HK-2 (cell line): ENCODE results near the gene IAPP.
"Not testable (repeated sequence)": the region's sequence is repeated elsewhere in the genome, so short reads cannot be mapped to it uniquely, and the experiment has no call there.

Source experiments
- DNase-seq: peaks from one replicate; pipeline ENCODE4 v3.0.0-alpha.2; 2018; ENCODE audit not compliant: unreplicated experiment

Gene IAPP

GRCh38 chr12:21379218-21379617 is 6.5 kb downstream of the IAPP start:
- no peak for DNase-seq

DNA sequence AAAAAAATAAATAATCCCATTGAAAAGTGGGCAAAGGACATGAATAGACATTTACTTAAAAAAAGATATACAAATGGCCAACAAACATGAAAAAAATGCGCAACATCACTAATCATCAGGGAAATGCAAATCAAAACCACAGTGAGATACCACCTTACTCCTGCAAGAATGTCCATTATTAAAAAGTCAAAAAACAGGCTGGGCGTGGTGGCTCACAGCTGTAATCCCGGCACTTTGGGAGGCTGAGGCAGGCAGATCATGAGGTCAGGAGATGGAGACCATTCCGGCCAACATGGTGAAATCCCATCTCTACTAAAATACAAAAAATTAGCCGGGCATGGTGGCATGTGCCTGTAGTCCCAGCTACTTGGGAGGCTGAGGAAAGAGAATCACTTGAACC is 8.6 kb downstream of the IAPP start:
- DNase-seq = not testable (repeated sequence)

DNA sequence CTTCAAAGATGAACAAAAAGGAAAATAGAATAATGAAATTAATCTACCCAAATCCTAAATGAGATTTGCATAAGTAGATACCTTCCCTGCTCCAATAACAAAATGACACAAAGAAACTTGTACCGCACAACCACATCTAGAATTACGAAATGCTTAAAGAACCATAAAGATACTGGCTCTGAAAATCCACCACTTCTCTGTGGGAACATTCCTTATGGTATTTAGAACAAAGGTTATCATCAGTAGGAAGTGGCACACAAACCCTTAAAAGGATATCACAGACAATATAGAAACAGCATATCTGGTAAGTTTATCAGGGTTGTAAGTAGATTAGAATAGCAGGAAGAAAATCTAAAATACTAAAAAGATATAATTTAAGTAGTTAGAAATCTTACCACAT is 11.6 kb downstream of the IAPP start:
- no peak for DNase-seq

GRCh38 chr12:21387174-21387573 is 14.5 kb downstream of the IAPP start:
- DNase-seq = no peak

DNA sequence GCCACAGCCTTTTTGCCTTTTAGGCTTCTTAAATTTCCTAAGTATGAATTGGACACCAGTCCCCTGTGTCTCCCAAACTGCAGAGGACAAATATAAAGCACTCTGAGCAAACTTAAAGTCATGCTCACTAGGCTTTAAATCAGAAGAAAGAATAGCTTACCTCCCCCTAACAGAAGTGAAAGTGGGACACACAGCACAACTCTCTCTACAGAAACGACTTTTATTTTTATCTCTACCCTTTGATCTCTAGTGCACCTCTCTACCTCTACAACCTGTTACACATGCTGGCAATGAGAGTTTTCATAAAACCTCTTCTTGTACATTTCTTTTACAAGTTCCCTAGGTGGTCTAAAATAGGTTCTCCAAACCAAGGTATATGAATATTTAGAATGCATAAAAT is 19.7 kb downstream of the IAPP start:
- no peak for DNase-seq

- not testable (repeated sequence) for DNase-seq
Measured at GRCh38 chr12:21394828-21395626, 22.3 kb downstream of the IAPP start.

DNA sequence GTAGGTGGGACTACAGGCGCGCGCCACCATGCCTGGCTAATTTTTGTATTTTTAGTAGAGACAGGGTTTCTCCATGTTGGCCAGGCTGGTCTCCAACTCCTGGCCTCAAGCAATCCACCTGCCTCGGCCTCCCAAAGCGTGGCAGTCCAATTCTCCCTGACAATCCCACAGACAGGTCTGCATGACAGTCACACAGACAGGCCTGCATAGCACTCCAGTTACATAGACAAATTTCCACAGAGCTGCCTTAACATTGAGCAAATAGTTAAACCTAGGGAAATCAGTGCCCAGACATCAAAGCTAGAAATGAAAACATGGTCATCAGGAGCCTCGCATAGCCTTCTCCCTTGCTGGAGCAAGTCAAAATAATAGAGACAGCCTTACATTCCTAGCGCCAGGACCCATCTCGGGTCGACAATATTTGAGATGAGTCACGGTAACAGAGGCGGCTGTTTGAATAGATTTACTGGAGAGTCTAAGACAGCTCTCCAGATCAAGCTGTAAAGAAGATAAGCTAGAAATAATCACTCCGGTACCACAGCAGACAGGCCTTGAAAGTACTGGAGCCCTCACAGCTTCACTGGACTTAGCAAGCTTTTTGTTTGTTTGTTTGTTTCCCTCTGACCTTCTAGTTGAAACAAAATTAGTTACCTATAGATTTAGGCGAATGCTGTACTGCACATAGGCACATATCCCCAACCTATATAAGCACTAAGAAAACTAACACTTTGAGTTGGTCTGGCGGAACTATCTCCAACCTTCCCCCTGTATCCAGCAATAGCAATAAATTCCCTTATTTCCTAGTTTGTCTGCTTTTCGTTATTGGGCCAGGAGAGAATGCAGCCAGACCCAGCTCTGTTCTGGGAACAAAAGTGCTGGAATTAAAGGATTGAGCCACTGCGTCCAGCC is 40.9 kb downstream of the IAPP start:
- no peak for DNase-seq

GRCh38 chr12:21416511-21417121 is 43.9 kb downstream of the IAPP start:
- DNase-seq = no peak

DNA sequence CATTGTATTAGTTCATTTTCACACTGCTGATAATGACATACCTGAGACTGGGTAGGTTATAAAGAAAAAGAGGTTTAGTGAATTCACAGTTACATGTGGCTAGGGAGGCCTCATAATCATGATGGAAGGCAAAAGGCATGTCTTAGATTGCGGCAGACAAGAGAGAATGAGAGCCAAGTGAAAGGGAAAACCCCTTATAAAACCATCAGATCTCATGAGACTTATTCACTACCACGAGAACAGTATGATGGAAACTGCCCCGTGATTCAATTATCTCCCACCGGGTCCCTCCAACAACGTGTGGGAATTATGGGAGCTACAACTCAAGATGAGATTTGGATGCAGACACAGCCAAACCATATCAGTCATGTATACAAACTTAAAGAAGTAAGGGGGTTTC is 45.7 kb downstream of the IAPP start:
- DNase-seq = not testable (repeated sequence)

DNA sequence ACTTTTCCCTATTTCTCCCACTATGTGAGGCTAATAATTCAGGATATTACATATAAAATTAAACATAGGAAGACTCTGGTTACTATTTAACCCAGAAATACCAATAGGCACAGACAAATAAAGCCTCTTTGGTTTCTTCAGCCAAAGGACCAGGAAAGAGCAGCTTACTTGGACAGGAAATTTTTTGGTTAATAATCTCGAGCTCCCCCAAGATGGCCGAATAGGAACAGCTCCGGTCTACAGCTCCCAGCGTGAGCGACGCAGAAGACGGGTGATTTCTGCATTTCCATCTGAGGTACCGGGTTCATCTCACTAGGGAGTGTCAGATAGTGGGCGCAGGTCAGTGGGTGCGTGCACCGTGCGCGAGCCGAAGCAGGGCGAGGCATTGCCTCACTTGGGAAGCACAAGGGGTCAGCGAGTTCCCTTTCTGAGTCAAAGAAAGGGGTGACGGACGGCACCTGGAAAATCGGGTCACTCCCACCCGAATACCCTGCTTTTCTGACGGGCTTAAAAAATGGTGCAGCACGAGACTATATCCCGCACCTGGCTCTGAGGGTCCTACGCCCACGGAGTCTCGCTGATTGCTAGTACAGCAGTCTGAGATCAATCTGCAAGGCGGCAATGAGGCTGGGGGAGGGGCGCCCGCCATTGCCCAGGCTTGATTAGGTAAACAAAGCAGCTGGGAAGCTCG is 46.5 kb downstream of the IAPP start:
- DNase-seq = not testable (repeated sequence)

GRCh38 chr12:21428241-21428640 is 55.5 kb downstream of the IAPP start:
- no peak for DNase-seq
